Measurements from ENCODE around the gene TEX51.

TEX51 gene

DNA sequence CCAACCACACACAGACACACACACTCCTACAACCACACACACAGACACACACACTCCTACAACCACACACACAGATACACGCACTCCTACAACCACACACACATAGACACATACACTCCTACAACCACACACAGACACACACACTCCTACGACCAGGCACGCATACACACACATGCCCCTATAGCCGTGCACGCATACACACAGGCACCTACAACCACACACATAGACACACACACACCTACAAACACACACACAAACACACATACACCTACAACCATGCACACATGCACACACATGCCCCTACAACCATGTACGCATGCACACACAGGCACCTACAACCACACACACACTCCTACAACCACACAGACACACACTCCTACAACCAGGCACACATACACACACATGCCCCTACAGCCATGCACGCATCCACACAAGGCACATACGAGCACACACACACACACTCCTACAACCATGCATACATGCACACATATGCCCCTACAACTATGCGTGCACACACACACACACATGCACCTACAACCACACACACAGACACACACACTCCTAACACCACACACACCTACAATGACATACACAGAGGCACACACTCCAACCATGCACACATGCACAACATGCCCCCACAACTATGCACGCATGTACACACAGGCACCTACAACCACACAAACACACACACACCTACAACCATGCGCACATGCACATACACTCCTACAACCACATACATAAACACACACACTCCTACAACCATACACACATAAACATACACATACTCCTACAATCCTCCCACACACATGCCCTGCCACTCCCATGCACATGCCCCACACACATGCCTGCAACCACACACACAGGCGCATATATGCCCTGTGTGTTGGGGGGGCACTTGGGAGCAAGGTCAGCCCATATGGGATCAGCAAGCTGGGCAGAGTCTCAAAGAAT lies 19.1 kb upstream of the TEX51 start:
- no peak for DNase-seq (ENCODE audit: low read depth)

DNA sequence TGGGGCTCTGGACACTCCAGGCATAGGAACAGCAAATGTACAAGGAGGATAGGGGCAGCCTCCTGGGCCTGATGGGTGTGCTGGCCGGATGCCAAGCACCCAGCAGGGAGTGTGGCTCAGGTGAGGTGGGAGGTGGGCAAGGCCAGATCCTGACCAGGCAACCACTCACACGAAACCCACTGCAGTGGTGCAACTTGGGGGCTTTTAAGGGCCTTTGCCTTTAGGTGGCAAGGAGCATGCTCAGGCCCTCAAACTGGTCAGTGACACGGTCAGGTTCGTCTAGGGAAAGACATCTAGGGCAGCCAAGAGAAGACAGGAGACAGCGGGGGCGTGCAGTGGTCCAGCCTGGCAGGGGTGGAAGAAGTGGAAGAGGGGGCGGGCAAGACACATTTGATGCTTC lies 18.4 kb upstream of the TEX51 start:
- no peak for DNase-seq (ENCODE audit: low read depth)

DNA sequence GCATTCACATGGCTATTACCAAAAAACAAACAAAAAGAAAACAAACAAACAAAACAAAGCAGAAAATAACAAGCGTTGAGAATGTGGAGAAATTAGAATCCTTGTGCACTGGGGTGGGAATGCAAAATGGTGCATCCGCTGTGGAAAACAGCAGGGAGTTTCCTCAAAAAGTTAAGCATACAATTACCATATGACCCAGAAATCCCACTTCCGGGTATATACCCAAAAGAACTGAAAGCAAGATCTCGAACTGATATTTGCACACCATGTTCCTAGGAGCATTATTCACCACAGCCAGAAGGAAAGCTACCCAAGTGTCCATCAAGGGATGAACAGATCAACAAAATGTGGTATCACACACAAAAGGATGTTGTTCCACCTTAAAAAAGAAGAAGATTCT lies 17.9 kb upstream of the TEX51 start:
- DNase-seq (ENCODE audit: low read depth) = no peak

DNA sequence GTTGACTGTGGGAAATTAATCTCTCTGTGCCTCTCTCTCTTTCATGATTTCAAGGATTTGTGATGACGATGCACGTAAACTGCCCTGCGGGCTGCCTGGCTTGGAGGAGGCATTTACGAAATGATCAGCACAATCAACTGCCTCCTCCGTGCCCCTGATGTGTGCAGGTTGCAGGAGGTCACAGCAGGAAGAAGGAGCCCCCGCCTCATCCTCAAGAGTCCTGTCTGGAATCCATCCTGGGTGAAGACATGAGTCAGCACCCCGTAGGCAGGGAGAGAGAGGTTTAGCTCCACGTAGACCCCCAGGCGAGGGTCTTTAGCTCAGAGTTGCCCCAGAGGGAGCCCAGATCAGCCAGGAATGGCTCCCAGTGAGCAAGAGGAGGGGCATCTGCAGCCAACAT lies 17.1 kb upstream of the TEX51 start:
- DNase-seq (ENCODE audit: low read depth) = no peak

- no peak for DNase-seq (ENCODE audit: low read depth)
Observed at GRCh38 chr2:126882181-126882580, 16.5 kb upstream of the TEX51 start.

GRCh38 chr2:126882736-126883665 lies 15.7 kb upstream of the TEX51 start:
- DNase-seq (ENCODE audit: low read depth) = no peak

DNA sequence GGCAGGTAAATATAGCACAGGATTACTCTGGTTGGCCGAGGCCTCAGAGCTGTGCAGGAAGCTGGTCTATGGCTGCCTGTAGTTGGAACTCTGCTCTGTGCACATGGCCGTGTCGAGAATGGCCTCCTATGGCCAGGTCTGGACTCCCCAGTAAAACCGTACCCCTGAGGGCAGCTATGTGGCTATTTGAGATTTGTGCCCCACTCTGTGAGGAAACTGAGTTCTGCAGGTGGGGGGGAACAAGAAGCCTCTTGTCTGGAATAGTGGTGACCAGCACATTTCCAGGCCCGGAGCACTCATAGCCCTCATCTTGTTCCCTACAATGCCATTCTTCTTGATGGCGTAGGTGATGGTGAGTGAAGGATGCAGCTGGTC lies 15.0 kb upstream of the TEX51 start:
- no peak for DNase-seq (ENCODE audit: low read depth)

GRCh38 chr2:126884861-126885750 lies 13.6 kb upstream of the TEX51 start:
- DNase-seq (ENCODE audit: low read depth) = no peak

- no peak for DNase-seq (ENCODE audit: low read depth)
Observed at GRCh38 chr2:126885751-126886210, 12.9 kb upstream of the TEX51 start.

DNA sequence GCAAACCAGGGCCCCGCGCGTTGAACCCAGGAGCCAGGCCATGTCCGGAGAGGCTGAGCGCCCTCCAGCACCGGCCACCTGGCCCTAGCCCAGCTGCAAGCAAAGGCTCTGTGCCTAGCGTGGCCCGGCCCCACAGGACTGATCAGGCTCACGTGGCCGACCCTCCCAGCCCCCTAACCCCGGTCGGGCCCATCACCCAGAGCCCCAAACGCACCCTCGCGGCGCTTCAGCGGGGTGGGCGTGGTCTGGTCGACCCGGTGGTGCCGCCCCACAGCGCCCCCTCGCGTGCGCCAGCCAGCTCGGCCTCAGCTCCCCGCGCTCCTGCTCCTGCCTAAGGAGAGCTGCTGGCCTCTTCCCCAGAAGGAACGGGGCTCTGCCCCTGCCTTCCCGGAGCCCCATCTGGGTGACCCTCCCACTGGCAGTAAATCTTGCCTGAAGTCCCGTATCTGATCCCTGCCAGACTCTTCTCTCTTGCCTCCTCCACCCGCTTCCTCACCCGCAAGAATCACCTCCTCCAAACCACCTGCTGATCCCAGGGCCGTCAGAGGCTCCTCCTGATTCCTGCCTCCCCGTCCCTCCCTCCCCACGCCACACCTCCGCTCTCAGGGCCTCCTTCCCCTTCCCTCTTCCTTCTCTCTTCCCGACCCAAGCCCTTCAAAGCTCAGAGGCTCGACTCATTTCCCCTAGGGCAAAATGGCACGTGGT lies 12.3 kb upstream of the TEX51 start:
- no peak for DNase-seq (ENCODE audit: low read depth)

- no peak for DNase-seq (ENCODE audit: low read depth)
Observed at GRCh38 chr2:126886916-126887280, 11.8 kb upstream of the TEX51 start.

DNA sequence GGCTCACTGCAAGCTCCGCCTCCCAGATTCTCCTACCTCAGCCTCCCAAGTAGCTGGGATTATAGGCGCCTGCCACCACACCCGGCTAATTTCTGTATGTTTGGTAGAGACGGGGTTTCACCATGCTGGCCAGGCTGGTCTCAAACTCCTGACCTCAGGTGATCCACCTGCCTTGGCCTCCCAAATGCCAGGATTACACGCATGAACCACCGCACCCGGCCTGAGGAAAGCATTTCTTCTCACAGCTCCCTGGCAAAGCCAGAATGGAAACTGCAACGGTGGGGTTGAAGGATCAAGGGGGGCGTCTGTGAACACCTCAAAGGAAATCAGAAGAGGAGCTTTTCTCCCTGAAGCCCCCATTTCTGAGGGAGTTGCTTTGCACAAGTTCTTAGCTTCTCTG lies 11.2 kb upstream of the TEX51 start:
- no peak for DNase-seq (ENCODE audit: low read depth)

DNA sequence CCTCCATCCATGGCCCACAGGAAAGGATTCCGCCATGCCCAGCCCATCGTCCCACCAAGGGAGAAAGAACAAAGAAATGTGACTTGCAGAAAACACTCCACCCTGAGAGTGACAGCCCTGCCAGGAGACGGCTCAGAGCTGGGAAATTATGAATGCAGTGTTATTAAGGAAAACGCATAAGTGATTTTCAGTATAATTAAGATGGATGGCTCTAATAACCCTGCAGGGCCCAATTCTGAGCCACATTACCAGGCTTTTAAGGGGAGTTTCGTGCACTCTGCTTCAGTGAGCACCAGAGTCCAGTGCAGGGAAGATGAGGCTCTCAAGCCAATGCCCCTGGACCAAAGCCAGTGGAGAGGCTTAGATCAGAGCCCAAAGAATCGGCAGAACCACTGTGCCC lies 10.6 kb upstream of the TEX51 start:
- no peak for DNase-seq (ENCODE audit: low read depth)

DNA sequence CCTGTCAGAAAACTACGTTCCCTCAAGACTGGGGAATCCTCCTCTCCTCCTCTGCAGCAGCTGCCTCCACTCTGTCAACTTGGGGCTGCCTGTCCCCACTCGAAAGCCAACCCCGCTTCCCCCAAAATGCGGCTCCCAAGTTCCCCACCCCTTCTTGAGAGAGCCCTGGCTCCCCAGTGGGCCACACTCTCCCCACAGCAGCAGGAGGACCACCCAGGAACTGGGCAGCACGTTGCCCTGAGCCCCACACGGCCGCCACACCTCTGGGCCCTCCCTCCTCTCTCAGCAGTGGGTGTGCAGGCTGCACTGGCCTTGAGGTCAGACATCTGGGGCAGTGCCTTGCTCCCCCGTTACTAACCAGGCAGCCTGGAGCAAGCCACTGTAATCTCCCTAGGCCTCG lies 9.6 kb upstream of the TEX51 start:
- DNase-seq (ENCODE audit: low read depth) = no peak

DNA sequence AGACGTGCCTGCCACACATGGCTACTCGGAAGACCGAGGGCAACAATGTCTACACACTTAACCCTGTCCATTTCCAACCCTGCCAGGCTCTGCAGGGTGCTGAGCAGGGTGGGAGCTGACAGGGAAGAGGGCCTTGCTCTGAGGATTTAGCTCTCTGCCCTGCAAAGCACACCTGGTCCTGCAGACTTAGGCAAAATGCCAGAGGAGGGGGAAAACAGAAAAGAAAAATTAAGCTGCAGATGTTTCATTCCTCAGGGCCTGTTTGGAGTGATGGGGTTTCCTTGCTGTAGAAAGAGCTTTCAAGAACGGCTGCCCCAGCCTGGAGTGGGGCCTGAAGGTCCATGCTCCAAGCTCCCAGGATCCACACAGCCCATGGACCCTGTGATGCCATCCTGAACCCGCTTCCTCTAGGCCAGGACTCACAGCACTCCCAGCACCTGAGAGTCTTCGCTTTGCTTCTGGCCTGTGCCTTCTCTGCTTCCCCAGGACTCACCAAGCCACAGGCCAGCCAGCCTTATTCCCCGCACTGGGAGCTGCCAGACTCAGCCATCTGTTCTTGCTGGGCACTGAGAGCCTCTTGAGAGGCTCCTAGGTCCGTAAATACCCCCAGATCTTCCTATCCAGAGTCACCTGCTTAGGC lies 9.1 kb upstream of the TEX51 start:
- no peak for DNase-seq (ENCODE audit: low read depth)

DNA sequence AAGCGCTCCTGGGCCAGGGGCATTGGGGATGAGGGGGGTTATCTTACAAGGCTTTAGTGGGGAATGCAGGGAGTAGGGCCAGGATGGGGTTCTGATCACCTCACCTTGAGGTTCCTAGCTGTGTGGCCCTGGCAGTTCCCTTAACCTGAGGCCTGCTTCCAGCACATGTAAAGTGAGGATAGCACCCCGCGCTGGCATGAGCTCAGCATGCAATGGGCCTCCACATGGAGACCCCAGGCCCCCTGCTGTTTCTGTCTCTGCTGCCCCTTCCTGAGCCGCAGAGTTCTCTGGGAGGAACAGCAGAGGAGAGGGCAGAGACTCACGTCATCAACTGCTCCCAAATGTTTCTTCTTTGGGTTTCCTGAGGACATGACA lies 8.6 kb upstream of the TEX51 start:
- DNase-seq (ENCODE audit: low read depth) = no peak

- no peak for DNase-seq (ENCODE audit: low read depth)
Observed at GRCh38 chr2:126890551-126891450, 7.9 kb upstream of the TEX51 start.

DNA sequence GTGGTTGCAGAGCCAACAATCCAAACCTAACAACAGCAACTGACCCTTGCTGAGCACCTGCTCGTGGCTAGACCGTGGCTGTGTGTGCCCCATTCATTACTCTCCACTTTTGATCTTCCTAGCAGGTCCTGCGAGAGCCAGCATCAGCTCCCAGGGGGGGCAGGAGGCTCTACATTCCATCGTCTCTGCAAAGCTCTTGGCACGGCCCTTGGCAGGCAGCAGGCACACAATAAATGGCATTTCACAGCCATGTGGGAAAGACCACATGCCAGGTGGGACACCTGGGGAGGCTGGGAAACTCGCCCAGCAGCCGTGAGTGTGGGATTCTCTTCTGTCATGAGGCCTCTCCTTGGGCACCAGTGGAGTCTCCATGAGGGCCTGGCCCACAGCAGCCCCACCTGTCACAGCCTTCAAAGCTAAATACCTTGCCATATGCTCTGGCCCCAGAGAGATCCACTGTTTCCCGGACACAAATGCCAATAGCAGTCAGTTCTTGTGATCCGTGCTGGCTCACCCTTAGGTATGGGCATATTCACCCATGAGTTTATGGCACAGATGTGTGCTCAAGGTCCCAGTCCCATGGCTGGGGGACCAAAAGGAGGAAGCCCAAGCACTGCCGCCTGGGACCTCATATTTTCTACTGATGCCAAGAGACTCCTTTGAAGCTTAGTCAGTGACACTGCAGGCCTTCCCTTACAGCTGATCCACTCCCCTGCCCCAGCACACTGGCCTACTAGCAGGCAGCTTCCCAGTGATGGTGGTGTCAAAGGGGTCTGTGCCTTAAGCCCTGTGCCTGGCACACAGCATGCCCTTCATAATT lies 6.8 kb upstream of the TEX51 start:
- no peak for DNase-seq (ENCODE audit: low read depth)

GRCh38 chr2:126893153-126893552 lies 5.5 kb upstream of the TEX51 start:
- DNase-seq (ENCODE audit: low read depth) = no peak

Measured in fibroblast of gingiva (primary cell).